Heart right ventricle (tissue), 16 donors: ENCODE measurements around the gene CX3CL1. TPM values are rescaled to one million over a fixed set of nuclear protein-coding genes. Genes with fewer than 3 reads are reported as not detected.
"Not testable (repeated sequence)": the region's sequence is repeated elsewhere in the genome, so short reads cannot be mapped to it uniquely, and the experiment has no call there.

ENCODE experiments used
- ATAC-seq, 8 donors: fragments of 200-7000 bp; cut with Tn5 transposase; one replicate each; pipeline ENCODE4 v1.9.1; 2020; ENCODE audit warnings: mild to moderate bottlenecking in 8 of 8, moderate library complexity in 8 of 8, moderate number of reproducible peaks in 1 of 8
- DNase-seq, 2 donors: peaks; one replicate each; pipeline ENCODE4 v3.0.0-alpha.2; 2020
- H3K27ac ChIP-seq, 10 donors: fragments of 200-600 bp; sonication (generic) in 2 of 10; one replicate each; pipeline versions ENCODE4 v1.5.0 to v1.8.0; 2020 to 2022; ENCODE audit warnings: mild to moderate bottlenecking in 3 of 10
- H3K27me3 ChIP-seq, 7 donors: fragments of 200-600 bp; one replicate each; pipeline ENCODE4 v1.8.0; 2021 to 2022; ENCODE audit warnings: mild to moderate bottlenecking in 2 of 7
- H3K36me3 ChIP-seq, 9 donors: fragments of 200-600 bp; sonication (generic) in 1 of 9; one replicate each; pipeline versions ENCODE4 v1.5.0 to v1.8.0; 2020 to 2022; ENCODE audit warnings: mild to moderate bottlenecking in 2 of 9
- H3K4me1 ChIP-seq, 9 donors: fragments of 200-600 bp; sonication (generic) in 1 of 9; one replicate each; pipeline versions ENCODE4 v1.5.0 to v1.8.0; 2020 to 2022; ENCODE audit warnings: mild to moderate bottlenecking in 4 of 9
- H3K4me3 ChIP-seq, 10 donors: fragments of 200-600 bp; sonication (generic) in 2 of 10; one replicate each; pipeline versions ENCODE4 v1.5.0 to v1.8.0; 2020 to 2022; ENCODE audit warnings: mild to moderate bottlenecking in 7 of 10, moderate library complexity in 2 of 10
- H3K9me3 ChIP-seq, 11 donors: fragments of 200-600 bp in 10 of 11; sonication (generic) in 2 of 11; one replicate each; pipeline versions ENCODE4 v1.5.0 to v1.8.0; 2013 to 2022; ENCODE audit warnings: mild to moderate bottlenecking in 2 of 11, control low read depth in 1 of 11, moderate library complexity in 1 of 11
- WGBS, 2 donors: extraction: QIAGEN DNeasy Blood & Tissue Kit; methylation state at CpG; one replicate each; pipeline ENCODE4 v1.1.7; 2013; ENCODE audit warnings: inconsistent platforms in 1 of 2; 5-methylcytosine and 5-hydroxymethylcytosine counted together
- intact Hi-C, 10 donors: fragments of 100-400 bp; cut with DNase I; formaldehyde crosslinking; loops; one replicate each; pipeline versions ENCODE4 v1.11.1 to v1.14.2; 2022
- polyA plus RNA-seq, 2 donors: library from polyadenylated mRNA; stranded (reverse); fragments of 200-250 nt; gene quantifications; one replicate each; pipeline ENCODE4 v1.2.3, GENCODE V29; 2013
- total RNA-seq, 10 donors: library from RNA; stranded (reverse); fragmentation: NEBNext Ultra II Directional in 3 of 10; extraction: Animal tissue kit (Norgen Biotek cat#: 25700) in 3 of 10; gene quantifications; one replicate each; pipeline versions ENCODE4 v1.2.1 to v1.2.4, GENCODE V29; 2021 to 2023
- TF ChIP-seq, protein P1 (sequence below), 9 donors: fragments of 200-600 bp; sonication (generic) in 2 of 9; IDR thresholded peaks; one replicate each; pipeline versions ENCODE4 v1.5.0 to v1.8.0; 2021 to 2022; ENCODE audit warnings: antibody characterized with exemption in 9 of 9, mild to moderate bottlenecking in 5 of 9, moderate library complexity in 1 of 9
- donor health status: Arrhythmogenic right ventricular cardiomyopathy.
- donor health status: ischemic (EF 13 %, LVEDD 7.1; RV severe dilation, severe dysfunction).
- donor health status: healthy with polysubstance abuse.
- donor health status: DM: no; HTN: yes; CAD: no.
- donor health status: DM: no; HTN: no; CAD: no.
- donor health status: ischemic (EF 25% LVEDD 6.9; RV normal size, moderate dysfunction).
- donor health status: ischemic (EF 25% LVEDD 5.7; RV mildly dilated, moderate dysfunction).
- donor health status: healthy.
- donor health status: DM: yes; HTN: yes; CAD: no.
- donor health status: Ischemic cardiomyopathy.
- donor health status: ischemic (EF 35%, LVEDD 5.7; RV mildly dilated, moderate dysfunction).
- donor health status: nonischemic (EF 11% LVEDD 7.7; RV severe dilation, severe dysfunction).
- donor health status: DM: yes; HTN: yes; CAD: no.
- donor health status: PGD.
- donor health status: ischemic (EF 29% LVEDD 5.4; RV normal size, mild dysfunction).
- donor health status: nonischemic (EF 23%, LVEDD 6.1; RV moderate dilation, normal function).

Gene CX3CL1
- total and polyA plus RNA-seq, 12 donors, result 7.8 to 46.3 (median 15.5) TPM

GRCh38 chr16:57396786-57397185 is 24.5 kb downstream of the CX3CL1 start:
- H3K27me3 ChIP-seq, result no peaks in the 10 kb centered on the region
- ATAC-seq, result no peak
- no peak for DNase-seq
- H3K27ac ChIP-seq, result no peak overlapping the region
- H3K9me3 ChIP-seq, result no peaks in the 10 kb centered on the region
- 89 to 92% methylated on average over 4 of the region's 4 CpGs for WGBS, 2 donors
- no peaks in the 10 kb centered on the region for H3K36me3 ChIP-seq
- intact Hi-C loops, result no loop called here
- H3K4me1 ChIP-seq, result peaks cover 0 to 9% (median 0%) of the 10 kb centered on the region in 9 donors
- TF ChIP-seq, protein P1, sequence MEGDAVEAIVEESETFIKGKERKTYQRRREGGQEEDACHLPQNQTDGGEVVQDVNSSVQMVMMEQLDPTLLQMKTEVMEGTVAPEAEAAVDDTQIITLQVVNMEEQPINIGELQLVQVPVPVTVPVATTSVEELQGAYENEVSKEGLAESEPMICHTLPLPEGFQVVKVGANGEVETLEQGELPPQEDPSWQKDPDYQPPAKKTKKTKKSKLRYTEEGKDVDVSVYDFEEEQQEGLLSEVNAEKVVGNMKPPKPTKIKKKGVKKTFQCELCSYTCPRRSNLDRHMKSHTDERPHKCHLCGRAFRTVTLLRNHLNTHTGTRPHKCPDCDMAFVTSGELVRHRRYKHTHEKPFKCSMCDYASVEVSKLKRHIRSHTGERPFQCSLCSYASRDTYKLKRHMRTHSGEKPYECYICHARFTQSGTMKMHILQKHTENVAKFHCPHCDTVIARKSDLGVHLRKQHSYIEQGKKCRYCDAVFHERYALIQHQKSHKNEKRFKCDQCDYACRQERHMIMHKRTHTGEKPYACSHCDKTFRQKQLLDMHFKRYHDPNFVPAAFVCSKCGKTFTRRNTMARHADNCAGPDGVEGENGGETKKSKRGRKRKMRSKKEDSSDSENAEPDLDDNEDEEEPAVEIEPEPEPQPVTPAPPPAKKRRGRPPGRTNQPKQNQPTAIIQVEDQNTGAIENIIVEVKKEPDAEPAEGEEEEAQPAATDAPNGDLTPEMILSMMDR (IDR thresholded peaks at IDR 0.05), result no peak
- no peak overlapping the region for H3K4me3 ChIP-seq

- WGBS, 2 donors, result 89 to 90% methylated on average over 4 of the region's 4 CpGs
- DNase-seq, H3K27me3 ChIP-seq, H3K4me3 ChIP-seq, ATAC-seq, H3K36me3 ChIP-seq, H3K9me3 ChIP-seq, intact Hi-C loops, H3K4me1 ChIP-seq, H3K27ac ChIP-seq: not testable (repeated sequence)
Measured at GRCh38 chr16:57397493-57397892, 25.2 kb downstream of the CX3CL1 start.

DNA sequence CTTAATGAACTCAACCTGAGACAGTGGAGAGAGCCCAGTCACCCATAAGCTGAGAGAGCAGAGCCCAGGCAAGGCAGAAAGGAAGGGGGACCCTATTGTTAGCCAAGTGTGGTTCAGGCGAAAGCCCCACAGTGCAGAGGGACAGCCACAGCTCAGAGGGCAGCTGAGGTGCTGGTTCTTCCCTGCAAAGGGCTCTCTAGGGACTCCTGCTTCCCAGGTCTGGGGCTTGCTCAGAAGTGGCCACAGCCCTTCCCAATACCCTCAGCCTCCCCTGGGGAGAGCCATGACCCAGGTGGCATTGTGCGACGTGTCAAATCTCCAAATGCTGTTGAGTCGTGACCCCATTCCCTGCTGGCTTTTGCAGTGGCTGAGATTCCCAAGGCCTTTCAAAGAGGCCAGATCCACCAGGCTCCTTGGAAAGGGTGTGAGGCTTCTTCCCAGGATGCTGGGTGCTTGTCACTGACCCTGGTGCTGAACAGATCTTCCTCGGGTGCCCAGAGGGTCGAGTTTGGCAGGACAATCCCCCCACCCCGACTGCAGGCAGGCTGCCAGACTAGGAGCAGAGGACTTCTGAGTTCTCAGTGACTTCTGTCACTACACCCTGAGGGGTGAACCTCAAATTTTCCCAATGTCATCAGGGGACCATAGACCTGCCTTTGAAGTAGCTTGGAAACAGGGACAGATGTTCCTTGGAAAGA is 29.8 kb downstream of the CX3CL1 start:
- WGBS, 2 donors, result 53 to 62% methylated on average over 7 of the region's 7 CpGs
- intact Hi-C loops, result no loop called here
- TF ChIP-seq, protein P1 (IDR thresholded peaks at IDR 0.05), result no peak
- ATAC-seq, result peak in 1 of 8 donors; percentile 38
- no peak overlapping the region for H3K4me3 ChIP-seq
- no peaks in the 10 kb centered on the region for H3K36me3 ChIP-seq
- DNase-seq, result no peak
- H3K27me3 ChIP-seq, result no peaks in the 10 kb centered on the region
- H3K9me3 ChIP-seq, result no peaks in the 10 kb centered on the region
- no peak overlapping the region for H3K27ac ChIP-seq
- H3K4me1 ChIP-seq, result no peaks in the 10 kb centered on the region

DNA sequence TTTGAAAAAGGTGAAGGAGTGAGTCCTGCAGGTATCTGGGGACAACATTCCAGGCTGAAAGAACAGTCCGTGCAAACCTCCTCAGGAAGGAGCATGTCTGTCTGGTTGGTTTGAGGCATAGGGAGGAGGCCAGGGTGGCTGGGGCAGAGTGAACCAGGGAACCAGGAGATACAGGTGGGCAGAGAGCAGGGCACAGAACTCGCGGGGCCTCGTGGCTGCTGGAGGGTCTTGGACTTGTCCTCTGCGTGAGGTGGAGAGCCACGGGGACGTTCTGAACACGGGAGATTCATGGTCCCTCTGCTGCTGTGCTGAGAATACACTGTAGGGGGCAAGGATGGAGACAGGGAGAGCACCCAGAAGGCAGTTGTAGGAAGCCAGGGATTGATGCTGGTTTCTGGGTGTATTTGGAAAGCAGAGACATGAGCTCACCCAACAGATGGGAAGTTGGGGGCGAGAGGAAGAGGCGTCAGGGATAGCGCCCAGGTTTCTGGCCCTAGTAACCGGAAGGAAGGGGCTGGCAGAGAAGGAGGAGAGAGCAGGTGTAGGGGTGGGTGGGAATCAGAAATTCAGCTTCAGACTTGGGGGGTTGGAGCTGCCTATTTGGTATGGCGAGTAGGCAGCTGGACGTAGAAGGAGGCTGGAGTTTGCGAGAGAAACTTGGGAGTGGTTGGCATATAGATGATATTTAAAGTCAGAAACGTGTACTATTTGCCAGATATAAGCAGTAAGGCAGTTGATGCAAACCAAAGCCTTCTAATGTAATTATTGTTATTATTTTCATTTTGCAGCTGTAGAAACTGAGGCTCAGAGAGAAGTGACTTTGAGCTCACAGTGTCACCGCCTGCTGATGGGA is 31.9 kb downstream of the CX3CL1 start, which contains the start of gene CCL17:
Gene CCL17 (plus strand): TSS at position 803 of the 853 bp plus-strand sequence. CDS start 9,166 bp downstream, outside the sequence.
- ATAC-seq, result no peak

More for the DNA sequence above, 31.9 kb downstream of the CX3CL1 start, which contains the start of gene CCL17:
- no peaks in the 10 kb centered on the region for H3K36me3 ChIP-seq
- WGBS, 2 donors, result 67 to 68% methylated on average over 17 of the region's 17 CpGs
- H3K4me1 ChIP-seq, result peaks cover 0 to 10% (median 5%) of the 10 kb centered on the region in 9 donors
- no peak for DNase-seq
- intact Hi-C loops, result no loop called here
- H3K9me3 ChIP-seq, result no peaks in the 10 kb centered on the region
- no peak within 1 kb of the TSS for H3K27ac ChIP-seq
- no peaks in the 10 kb centered on the region for H3K27me3 ChIP-seq
- TF ChIP-seq, protein P1 (IDR thresholded peaks at IDR 0.05), result no peak
- no peak within 1 kb of the TSS for H3K4me3 ChIP-seq
